NK-92 treated with Interleukin-12 subunit alpha and Interleukin-12 subunit beta, amount 100 ng/mL, for 24 hours (cell line): ENCODE data around the gene TMEM219.

Source experiments
- DNase-seq: peaks from one replicate; lab custom pipeline; 2025; lab: John Stamatoyannopoulos, UW

The TMEM219 gene

DNA sequence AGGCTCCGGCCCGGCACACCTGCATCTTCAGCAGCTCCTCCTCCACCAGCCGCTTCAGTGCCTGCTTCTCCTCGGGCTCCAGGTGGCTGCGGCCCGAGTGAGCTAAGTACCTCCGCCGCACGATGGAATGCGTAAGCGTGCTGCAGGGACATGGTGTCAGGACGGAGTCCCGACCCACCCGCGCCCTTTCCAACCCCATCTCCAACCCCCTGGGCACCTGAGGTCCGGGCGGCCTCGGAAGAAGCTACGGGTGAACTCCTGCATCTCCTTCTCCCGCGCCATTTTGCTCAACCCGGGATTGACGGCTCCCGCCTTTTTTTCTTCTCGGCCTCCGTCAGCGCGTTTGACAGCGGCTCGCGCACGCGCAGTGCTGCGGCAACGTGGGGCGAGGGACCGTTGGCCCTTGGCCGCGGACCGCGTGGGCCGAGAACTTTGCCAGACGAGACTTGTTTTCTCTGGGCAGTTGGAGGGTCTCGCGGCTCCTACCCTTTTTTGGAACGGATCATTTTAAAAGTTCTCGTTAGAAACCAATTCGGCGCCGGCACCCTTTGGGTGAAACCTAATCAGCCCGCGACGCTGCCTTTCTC lies 33.5 kb downstream of the TMEM219 start, which contains the start of gene HIRIP3:
TSS of gene HIRIP3 (minus strand) at position 294 of the 587 bp plus-strand sequence. CDS start at position 282, 12 bp downstream.
- peak; percentile 77 for DNase-seq

DNA sequence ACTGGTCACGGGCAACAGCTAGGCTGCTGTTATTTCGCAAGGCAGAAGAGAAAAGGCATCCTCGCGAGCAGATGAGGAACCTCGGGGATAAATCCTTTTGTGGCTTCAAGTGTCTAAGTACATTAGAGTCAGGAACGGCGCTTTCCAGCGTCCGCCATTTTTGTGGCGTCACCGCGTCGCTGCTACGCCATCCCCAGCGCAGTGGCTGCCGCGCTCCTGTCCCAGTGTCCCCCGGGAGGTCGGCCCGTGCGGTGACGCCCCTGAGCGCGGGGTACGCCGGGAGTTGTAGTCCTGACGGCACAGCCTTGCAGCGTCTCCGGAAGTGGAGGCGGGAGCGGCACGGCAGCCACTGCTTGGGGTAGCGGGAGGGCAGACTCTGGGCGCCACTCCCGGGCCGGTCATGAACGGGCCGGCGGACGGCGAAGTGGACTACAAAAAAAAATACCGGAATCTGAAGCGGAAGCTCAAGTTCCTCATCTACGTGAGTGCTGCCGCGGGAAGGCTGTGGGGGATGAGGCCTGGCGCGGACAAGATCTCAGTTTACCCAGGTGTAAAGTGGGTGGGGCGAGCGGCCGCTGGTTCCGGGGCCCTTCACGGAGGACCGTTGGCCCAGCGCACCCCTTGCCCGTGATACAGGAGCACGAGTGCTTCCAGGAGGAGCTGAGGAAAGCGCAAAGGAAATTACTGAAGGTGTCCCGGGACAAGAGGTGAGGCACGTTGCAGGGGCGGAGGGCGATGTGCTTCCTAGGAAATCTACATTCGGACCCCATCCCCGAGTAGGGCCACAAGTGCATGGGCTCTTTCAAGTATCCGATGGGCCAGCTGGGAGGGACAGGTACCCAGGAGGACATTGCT lies 34.3 kb downstream of the TMEM219 start, which contains the start of gene INO80E:
TSS of gene INO80E (plus strand) at position 331 of the 855 bp plus-strand sequence. CDS start at position 401, 70 bp downstream.
- DNase-seq: peak; percentile 98

DNA sequence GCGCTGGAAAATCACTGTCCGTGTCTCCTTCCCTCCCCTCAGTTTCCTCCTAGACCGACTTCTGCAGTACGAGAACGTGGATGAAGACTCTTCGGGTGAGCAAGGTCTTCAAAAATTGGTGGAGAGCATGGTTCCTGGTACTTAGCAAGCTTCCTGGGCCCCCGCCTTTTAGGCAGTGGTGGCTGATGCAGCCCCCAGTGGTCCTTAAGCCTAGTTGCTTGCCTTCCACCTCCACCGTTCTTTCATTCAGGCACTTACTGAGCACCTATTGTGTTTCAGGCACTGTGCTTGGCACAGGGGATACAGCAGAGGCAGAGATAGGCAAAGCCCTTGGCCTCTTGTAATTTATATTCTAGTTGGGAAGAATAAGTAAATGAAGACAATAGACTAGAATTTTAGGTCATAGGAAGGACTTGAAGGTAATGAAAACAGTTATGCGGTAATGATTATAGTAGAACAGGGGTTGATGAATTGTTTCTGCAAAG lies 34.9 kb downstream of the TMEM219 start:
- no peak for DNase-seq

DNA sequence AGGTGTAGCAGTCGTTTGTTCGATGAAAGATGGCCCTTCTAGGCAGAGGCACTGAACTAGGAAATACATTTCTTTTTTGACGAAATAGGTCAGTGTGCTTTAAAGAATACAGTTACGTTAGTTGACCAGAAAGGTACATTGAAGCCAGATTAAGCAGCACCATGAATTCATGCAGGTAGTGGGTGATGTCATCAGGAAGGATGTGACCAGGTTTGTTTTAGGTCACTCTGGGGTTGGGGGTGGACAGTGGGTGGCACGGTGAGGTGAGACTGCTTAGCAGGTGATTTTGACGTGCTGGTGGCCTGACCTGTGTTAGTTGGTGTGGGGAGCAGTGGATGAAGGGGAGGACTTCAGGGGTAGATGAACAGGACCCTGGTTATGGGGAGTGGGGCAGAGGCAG lies 37.7 kb downstream of the TMEM219 start:
- DNase-seq: no peak

DNA sequence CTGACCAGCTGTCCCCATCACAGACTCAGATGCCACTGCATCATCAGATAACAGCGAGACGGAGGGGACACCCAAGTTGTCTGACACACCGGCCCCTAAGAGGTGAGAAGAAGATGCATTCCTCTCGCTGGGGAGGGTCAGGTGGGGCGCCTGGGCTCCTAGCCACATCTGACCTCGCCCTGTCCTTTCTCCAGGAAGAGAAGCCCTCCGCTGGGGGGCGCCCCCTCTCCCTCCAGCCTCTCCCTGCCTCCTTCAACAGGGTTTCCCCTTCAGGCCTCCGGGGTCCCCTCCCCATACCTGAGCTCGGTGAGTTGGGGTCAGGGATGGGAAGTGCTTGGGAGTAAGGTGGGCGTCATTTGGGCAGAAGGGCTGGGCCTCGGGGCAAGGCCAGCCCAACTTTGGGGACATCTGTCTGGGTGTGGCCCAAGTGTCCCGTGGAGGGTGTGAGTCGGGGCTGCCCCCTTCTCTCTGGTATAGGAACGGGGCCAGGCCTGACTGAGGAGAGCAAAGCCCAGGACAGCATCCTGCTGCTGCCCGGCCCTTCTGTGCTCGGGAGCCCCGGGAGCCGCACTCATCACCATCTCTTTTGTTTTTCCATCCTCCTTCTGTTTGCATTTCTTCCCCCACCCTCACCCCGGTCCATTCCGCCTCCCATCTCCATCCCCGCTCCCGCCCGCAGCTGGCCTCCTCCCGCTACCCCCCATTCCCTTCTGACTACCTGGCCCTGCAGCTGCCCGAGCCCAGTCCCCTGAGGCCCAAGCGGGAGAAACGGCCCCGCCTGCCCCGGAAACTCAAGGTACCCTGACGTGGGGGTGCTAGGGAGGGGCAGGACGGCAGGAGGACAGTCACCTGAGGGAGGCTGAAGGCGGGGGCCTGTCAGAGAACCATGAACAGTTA lies 39.1 kb downstream of the TMEM219 start:
- DNase-seq: no peak

DNA sequence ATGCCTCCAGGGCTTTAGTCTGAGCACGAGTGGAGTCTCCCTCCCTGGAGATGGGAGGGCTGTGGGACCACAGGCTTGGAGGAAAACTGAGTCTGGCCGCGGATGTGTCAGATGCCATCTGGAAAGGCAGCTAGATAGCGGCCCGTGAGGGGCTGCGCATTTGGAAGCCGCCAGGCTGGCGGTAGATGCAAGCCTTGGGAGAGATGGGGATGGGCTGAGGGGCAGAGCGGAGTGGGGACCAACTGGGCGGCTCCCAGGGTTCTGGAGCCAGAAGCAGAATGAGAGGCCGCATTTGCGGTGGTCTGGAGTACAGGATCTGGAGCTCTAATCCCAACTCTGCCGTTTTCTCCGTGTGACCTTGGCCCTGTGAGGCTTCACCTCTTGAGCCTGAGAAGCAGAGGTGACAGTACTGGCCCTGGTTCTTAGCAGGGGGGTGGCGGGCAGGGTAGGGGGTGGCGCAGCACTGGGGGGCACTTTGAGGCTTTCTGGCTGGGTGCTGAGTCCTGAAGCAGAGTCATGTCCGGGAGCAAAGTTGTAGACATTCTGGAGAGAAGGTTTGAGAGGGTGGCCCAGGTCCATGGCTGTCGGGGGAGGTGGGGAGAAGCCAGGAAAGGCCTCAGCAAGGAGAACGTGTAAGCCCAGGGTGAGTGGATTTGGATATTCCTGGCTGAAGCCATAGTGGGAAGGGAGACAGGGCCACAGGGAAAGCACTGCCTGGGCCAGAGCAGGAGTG lies 40.9 kb downstream of the TMEM219 start:
- DNase-seq: no peak

DNA sequence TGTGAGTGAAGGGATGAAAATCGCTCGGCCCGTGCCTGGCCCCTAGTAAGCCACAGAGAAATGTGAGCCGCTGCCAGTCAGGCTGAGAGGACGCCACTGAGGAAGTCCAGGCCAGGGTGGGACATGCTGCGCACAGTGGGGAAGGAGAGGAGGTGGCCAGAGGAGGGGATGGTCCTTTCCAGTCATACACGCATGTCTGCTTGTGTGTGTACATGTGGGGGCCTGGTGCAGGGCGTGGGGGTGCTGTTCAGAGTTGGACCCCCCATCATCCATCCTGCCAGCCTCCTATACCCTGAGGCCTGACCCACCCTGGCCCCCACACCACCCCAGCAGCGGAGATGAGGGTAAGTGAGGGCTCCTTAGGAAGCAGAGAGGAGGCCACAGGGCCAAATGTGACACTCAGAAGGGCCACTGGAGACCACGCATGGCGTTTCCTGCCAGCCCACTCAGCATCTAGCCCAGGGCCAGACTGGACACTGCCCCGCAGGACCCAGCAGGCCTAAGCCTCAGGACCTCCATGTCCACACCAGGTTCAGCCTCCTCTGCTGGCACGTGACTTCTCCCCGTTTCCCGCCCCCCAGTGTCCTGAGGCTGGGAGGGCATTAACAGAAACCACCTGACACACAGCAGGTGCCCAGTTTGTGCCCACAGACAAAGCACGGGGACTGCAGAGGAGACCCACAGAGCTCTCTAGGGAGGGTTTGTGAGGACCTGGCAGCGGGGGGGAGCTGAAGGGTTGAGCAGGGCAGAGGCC lies 42.0 kb downstream of the TMEM219 start:
- no peak for DNase-seq

DNA sequence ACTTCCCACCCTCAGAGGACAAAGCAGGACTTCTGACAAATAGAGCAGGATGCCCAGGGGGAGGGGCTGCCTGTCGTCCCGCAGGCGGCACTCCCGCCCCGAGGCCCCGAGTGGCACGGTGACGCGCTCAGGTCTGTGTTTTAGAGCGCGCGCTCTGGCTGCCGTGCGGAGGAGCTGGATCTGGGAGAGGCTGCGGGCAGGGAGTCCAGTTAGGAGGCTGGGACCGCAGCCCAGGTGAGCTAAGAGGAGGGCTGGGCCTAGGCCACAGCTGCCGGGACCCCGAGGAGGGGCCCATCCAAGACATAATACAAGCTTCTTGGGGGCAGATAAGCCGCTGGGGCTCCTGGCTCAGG lies 42.5 kb downstream of the TMEM219 start:
- no peak for DNase-seq

DNA sequence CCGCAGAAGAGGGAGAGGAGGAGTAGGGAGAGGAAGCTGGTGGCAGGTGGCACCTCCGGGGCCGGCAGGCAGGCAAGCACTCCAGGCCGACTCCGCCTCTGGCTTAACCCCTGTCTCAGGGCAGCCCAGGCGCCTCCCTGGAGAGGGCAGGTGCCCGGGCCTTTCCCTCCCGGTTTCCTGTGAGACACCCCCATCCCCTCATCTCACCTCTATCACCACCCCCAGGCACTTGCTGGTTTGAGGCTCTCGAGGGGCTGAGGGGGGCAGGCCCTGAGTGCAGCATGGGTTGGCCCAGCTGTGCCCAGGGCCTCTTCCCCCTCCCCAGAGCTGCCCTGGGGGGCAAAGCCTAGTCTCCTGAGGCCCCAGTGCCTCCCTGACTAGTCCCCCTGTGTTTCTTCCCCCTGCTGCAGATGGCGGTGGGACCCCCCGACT lies 42.9 kb downstream of the TMEM219 start:
- no peak for DNase-seq

DNA sequence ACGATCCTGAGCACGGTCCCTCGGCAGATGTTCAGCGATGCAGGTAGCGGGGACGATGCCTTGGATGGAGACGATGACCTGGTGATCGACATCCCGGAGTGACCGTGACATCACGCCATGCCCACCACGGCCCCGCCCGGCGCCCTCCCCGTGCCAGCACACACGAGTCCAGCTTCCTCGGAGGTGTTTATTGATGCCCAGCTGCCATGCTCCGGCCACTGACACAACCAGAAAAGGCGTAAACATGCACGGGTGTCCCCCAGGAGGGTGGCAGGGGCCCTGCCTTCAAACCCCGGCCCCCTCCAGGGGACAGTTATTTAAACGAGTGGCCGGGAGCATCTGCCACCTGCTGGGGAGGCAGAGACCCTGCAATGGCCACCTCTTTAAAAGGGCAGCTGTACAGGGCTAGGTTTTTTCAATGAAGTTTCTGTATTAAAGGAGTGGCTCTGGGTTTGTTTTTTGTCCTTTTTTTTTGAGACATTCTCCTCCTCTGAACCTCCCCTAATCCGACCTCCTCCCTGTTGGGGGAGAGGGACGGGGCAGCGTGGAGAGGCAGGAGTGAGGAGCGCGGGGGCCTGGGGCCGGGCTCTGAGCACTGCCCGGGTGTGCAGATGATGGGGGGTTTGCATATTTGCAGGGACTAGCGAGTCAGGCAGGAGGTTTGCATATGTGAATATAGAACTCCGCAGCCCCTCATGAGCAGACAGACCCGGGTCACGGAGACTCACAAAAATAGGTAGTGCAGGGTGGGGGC lies 43.6 kb downstream of the TMEM219 start:
- no peak for DNase-seq

DNA sequence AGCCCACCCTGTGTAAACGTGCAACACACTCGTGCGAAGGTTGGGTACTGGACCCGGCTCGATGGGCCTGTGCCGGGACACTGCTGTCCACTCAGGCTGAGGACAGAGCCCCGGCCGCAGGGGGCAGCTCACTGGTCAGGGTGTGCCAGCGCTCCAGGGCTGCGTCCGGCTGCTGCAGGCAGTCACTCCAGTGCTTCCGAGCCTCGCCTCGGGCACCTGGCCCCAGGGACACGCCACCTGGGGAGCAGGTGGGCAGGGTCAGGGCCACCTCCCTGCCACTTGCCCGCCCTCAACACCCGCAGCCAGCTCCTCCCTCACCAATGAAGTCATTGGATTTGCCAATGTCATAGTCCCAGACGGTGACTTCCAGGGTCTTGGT lies 44.2 kb downstream of the TMEM219 start:
- no peak for DNase-seq

DNA sequence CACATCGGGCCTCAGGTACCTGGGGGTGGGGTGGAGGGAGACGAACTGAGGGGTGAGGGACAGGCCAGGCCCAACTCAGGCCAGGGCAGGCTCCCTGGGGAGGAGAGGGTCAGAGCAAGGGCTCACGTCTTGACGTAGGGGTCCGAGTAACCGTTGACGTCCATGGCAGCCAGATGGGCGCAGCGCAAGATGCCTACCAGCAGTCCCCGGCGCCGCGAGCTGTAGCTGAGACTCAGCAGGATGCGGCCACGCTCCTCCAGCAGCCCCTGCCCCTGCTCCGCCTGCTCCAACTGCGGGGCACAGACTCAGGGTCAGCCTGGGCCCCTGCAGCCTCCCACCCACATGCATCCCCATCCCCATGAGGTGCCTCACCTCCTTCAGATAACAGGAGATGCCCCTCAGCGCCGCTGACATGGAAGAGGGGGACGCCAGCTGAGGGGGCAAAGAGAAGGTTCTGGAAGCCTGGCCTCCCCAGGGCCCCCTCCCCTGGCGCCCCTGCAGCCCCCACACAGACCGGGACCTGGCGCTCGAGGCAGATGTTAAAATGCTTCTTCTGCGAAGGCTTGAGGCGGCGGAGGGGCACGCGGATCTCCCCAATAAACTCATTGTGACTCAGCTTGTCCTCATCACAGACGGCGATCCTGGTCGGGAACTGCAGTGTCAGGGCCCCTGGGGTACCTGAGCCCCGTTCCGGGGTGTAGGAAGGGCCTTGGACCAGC lies 44.9 kb downstream of the TMEM219 start:
- no peak for DNase-seq

DNA sequence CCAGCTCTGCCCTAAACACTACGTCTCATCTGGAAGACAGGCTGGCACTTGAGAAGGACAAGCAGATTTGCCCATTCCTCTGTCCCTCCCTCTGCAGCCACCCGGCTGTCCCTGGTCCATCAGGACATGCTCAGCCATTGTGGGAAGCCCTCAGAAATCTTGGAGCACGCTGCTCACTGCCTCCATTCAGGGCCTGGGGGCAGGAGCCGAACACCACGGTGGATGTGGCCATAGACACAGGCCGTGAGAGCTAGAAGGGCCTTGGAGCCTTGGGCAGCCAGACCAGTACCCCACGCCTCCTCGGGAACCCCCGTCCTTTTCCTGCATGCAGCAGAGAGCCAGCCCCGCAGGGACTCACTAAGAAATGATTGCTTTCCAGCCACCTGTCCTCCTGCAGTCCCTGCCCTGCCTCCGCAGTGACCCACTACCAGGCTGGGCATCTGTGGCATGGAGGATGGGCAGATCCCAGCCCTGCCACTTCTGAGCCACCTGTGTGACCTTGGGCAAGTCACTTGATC lies 45.6 kb downstream of the TMEM219 start:
- DNase-seq: no peak

DNA sequence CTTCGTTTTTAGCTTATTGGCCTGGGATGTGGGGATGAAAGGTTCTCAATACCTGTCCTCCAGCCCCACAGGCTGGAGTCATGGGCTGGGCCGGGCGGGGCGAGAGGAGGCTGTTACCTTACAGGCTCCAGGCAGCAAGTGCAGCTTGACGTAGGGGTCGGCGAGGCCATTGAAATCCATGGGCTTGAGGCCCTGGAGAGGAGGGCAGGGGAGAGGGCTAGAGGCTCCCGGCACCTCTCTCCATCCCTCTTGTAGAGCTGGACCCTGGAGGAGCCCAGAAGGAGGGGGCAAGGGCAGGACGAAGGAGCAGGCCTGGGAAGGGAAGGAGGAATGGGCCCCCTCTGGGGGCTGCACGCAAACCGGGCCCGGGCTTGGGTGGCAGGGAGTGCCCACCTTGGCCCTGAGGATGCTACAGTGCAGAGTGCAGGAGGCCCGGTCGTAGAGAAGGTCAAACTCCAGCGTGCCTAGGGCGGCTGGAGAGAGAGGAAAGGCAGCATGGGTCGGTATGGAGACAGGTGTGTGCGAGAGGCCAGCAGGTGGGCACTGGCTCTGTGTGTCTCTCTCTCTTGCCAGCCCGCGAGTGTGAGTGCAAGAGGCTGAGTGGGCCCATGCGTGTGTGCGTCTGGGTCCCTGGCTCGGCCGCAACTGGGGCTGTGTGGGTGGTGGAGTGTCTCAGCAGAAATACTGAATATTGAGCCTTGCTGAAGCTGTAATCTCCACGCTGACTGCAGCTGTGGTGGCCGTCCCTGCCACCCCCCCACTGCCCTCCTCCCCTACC lies 47.4 kb downstream of the TMEM219 start:
- DNase-seq: no peak

DNA sequence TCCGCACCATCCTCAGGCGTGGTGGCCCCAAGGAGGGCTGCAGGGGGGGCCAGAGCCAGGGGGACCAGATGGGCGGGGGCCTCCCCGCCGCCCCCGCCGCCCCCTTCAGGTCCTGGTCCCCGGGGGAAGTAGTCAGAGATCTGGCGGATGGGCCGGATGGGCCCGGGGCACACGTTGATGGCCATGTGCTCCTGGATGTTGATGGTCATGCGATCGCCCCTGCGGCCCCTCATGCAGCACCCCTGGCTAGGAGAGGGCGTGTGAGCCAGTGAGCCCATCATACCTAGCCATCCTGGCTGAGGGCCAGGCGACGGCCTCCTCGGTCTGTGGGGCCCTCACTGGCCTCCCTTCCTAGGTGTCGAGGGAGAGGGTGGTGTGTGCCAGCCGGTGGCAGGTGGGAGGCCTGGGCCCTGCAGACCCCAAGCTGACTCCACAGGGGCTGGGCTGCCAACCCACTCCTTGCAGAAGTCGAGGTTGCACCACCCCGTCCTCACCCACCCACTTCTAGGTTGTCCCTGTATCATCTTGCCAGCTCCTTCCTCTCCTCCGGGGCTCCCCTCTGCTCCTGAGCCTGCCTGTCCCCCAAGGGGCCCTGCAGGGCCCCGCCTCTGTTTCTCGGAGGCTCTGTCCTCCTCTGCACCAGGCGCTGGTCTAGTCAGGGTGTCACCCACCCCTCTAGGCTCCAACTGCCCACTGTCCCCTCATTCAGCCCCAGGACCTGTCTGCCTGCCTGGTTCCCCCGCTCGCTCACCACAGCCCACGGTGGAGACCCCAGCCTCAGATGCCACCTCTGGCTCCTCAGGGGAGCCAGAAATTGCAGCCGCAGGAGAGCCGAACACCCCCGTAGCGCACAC lies 48.3 kb downstream of the TMEM219 start:
- DNase-seq: no peak

DNA sequence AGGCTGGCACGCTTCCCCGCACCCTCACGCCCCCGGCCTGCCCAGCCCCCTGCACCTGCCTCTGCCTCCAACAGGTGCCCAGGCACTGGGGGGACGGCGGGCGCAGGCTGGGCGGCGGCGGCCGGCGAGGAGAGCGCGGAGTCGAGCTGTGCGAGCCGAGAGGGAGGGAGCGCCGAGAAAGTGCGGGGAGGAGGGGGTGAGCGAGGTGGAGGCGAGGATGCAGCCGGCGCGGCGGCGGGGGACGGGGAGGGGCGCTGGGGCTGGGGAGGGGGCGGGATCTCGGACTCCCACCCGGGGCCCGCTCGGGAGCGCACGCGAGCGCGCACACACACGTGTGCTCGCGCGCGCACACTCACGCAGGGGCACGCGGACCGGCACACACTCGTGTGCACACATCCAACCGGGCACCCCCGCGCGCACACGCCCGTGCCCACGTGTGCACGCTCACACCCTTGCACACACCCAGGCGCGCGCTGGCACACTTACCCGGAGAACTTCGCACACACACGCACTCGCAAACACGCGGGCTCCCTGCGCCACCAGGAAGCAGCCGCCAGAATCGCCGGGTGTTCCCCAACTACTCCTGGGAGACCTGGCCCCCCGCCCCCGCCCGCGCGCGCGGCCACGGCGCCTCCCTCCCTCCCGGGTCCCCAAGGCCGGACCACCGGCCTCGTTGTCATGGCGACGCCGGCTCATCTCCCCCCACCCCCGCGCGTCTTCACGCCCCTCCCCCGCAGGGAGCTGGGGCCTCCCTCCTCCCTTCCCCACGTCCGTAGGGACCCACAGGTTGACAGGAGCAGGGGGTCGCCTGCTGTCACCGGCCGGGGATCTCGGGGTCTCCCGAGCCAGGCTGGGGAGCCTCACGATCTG lies 49.2 kb downstream of the TMEM219 start, which contains the start of gene DOC2A:
TSS of gene DOC2A (minus strand) at position 184 of the 870 bp plus-strand sequence. CDS start 805 bp downstream, outside the sequence.
- DNase-seq: no peak
